Tibial nerve (tissue), 3 donors: ENCODE results near the gene ANKHD1.

Experiments used
- CTCF ChIP-seq, 5 experiments: fragments of 200-600 bp in 3 of 5; fragments of 450-650 bp in 2 of 5; sonication (generic) in 3 of 5; IDR thresholded peaks; one replicate each; pipeline ENCODE4 v1.5.1; 2016 to 2019; ENCODE audit warnings: antibody characterized with exemption in 5 of 5, mild to moderate bottlenecking in 3 of 5, moderate library complexity in 2 of 5
- POLR2A ChIP-seq, 2 donors: fragments of 450-650 bp; IDR thresholded peaks; one replicate each; pipeline ENCODE4 v1.6.1; 2017; ENCODE audit warnings: antibody characterized with exemption in 2 of 2, mild to moderate bottlenecking in 2 of 2, moderate library complexity in 2 of 2

GRCh38 chr5:140548300-140548688, 146.7 kb downstream of the ANKHD1 start:
- TF ChIP-seq CTCF (IDR thresholded peaks at IDR 0.05) (no peak), POLR2A (IDR thresholded peaks at IDR 0.05) (no peak)
